HEK293 (cell line): Measurements from ENCODE around the gene JPH3.

Experiments used
- CTCF ChIA-PET: fragments of 350-600 bp; formaldehyde crosslinking; extraction: SDS; loops from one replicate; lab custom pipeline; 2021; ENCODE audit warnings: antibody characterized with exemption; lab: Yijun Ruan, JAX
- POLR2A ChIA-PET: fragments of 300-600 bp; formaldehyde crosslinking; extraction: SDS; loops from one replicate; lab custom pipeline; 2020; ENCODE audit warnings: antibody characterized with exemption, inconsistent platforms; lab: Yijun Ruan, JAX
- H3K27ac ChIP-seq: fragments of 200-500 bp; sonication (Bioruptor generic); 2 replicates; pipeline ENCODE4 v1.5.1; 2014; ENCODE audit warnings: low read depth, low read length, control low read depth, inconsistent platforms; ENCODE audit errors: extremely low read depth
- H3K36me3 ChIP-seq, 2 experiments: fragments of 200-500 bp in 1 of 2; sonication (Bioruptor generic) in 1 of 2; 1 replicate in 1 of 2; 2 replicates in 1 of 2; pipeline ENCODE4 v1.5.1; 2014 to 2017; ENCODE audit warnings: inconsistent platforms in 2 of 2, low read length in 2 of 2; ENCODE audit not compliant: control insufficient read depth in 2 of 2, insufficient read depth in 1 of 2
- H3K4me1 ChIP-seq: fragments of 200-500 bp; sonication (Bioruptor generic); 2 replicates; pipeline ENCODE4 v1.5.1; 2014; ENCODE audit warnings: mild to moderate bottlenecking, low read length, inconsistent platforms; ENCODE audit not compliant: control insufficient read depth, insufficient read depth
- H3K4me3 ChIP-seq: 2 replicates; pipeline ENCODE4 v1.5.1; 2011; ENCODE audit warnings: low read depth, mild to moderate bottlenecking, control low read depth, low read length, moderate library complexity
- H3K9me3 ChIP-seq: fragments of 200-500 bp; sonication (Bioruptor generic); 2 replicates; pipeline ENCODE4 v1.5.1; 2014; ENCODE audit warnings: low read depth, low read length, inconsistent platforms; ENCODE audit not compliant: control insufficient read depth, insufficient read depth
- EGR2 ChIP-seq: fragments of 450-650 bp; formaldehyde crosslinking; IDR thresholded peaks from 2 replicates; pipeline ENCODE4 v1.5.1; 2016; ENCODE audit warnings: low read depth, missing biosample characterization, missing genetic modification characterization
- MYNN ChIP-seq: fragments of 450-650 bp; formaldehyde crosslinking; IDR thresholded peaks from 2 replicates; pipeline ENCODE4 v1.5.1; 2016; ENCODE audit warnings: missing biosample characterization, missing genetic modification characterization, borderline replicate concordance
- SCRT1 ChIP-seq: fragments of 450-650 bp; formaldehyde crosslinking; IDR thresholded peaks from 2 replicates; pipeline ENCODE4 v1.5.1; 2016; ENCODE audit warnings: missing biosample characterization, missing genetic modification characterization, borderline replicate concordance
- SETDB1 ChIP-seq: IDR thresholded peaks from one replicate; pipeline ENCODE4 v1.6.1; 2017; ENCODE audit warnings: mild to moderate bottlenecking, low read length, moderate library complexity, mixed read lengths; ENCODE audit not compliant: insufficient read length
- ZBTB8A ChIP-seq: fragments of 450-650 bp; formaldehyde crosslinking; IDR thresholded peaks from 2 replicates; pipeline ENCODE4 v1.5.1; 2016; ENCODE audit warnings: missing biosample characterization, missing genetic modification characterization
- ZFHX2 ChIP-seq: fragments of 450-650 bp; formaldehyde crosslinking; conservative IDR thresholded peaks from 2 replicates; pipeline ENCODE4 v1.5.1; 2016; ENCODE audit warnings: missing biosample characterization, missing genetic modification characterization
- ZNF174 ChIP-seq: fragments of 450-650 bp; formaldehyde crosslinking; IDR thresholded peaks from 2 replicates; pipeline ENCODE4 v1.5.0; 2017; ENCODE audit warnings: missing biosample characterization, mild to moderate bottlenecking, missing genetic modification characterization
- ZNF23 ChIP-seq: fragments of 450-650 bp; formaldehyde crosslinking; IDR thresholded peaks from 2 replicates; pipeline ENCODE4 v1.5.1; 2016; ENCODE audit warnings: missing biosample characterization, missing genetic modification characterization, borderline replicate concordance
- ZNF239 ChIP-seq: fragments of 450-650 bp; formaldehyde crosslinking; IDR thresholded peaks from 2 replicates; pipeline ENCODE4 v1.5.1; 2016; ENCODE audit warnings: missing biosample characterization, missing genetic modification characterization
- ZNF311 ChIP-seq: fragments of 450-650 bp; formaldehyde crosslinking; IDR thresholded peaks from 2 replicates; pipeline ENCODE4 v1.5.1; 2017; ENCODE audit warnings: missing biosample characterization, missing genetic modification characterization, borderline replicate concordance
- ZNF324 ChIP-seq: fragments of 450-650 bp; formaldehyde crosslinking; IDR thresholded peaks from 2 replicates; pipeline ENCODE4 v1.5.1; 2016; ENCODE audit warnings: missing biosample characterization, missing genetic modification characterization
- ZNF335 ChIP-seq: fragments of 450-650 bp; formaldehyde crosslinking; conservative IDR thresholded peaks from 2 replicates; pipeline ENCODE4 v1.5.1; 2016; ENCODE audit warnings: missing biosample characterization, missing genetic modification characterization
- ZNF423 ChIP-seq: fragments of 450-650 bp; formaldehyde crosslinking; IDR thresholded peaks from 2 replicates; pipeline ENCODE4 v1.5.1; 2016; ENCODE audit warnings: missing biosample characterization, missing genetic modification characterization
- ZNF426 ChIP-seq: fragments of 450-650 bp; formaldehyde crosslinking; IDR thresholded peaks from 2 replicates; pipeline ENCODE4 v1.5.1; 2017; ENCODE audit warnings: missing biosample characterization, missing genetic modification characterization, mild to moderate bottlenecking, inconsistent platforms, moderate library complexity
- ZNF510 ChIP-seq: fragments of 450-650 bp; formaldehyde crosslinking; IDR thresholded peaks from 2 replicates; pipeline ENCODE4 v1.5.1; 2018; ENCODE audit warnings: mild to moderate bottlenecking, missing genetic modification characterization, missing biosample characterization; ENCODE audit not compliant: insufficient replicate concordance
- ZNF514 ChIP-seq: fragments of 450-650 bp; formaldehyde crosslinking; IDR thresholded peaks from 2 replicates; pipeline ENCODE4 v1.5.1; 2016; ENCODE audit warnings: missing biosample characterization, missing genetic modification characterization
- TF ChIP-seq, protein P1 (sequence below): fragments of 450-650 bp; formaldehyde crosslinking; optimal IDR thresholded peaks from 2 replicates; pipeline ENCODE3; 2016; ENCODE audit warnings: missing biosample characterization, mild to moderate bottlenecking, missing genetic modification characterization
- TF ChIP-seq, protein P2 (sequence below): fragments of 450-650 bp; formaldehyde crosslinking; IDR thresholded peaks from 2 replicates; pipeline ENCODE4 v1.5.1; 2017; ENCODE audit warnings: missing biosample characterization, missing genetic modification characterization
- TF ChIP-seq, protein P3 (sequence below): fragments of 450-650 bp; formaldehyde crosslinking; IDR thresholded peaks from 2 replicates; pipeline ENCODE4 v1.5.1; 2016; ENCODE audit warnings: missing biosample characterization, missing genetic modification characterization
- TF ChIP-seq, protein P4 (sequence below): fragments of 450-650 bp; formaldehyde crosslinking; IDR thresholded peaks from 2 replicates; pipeline ENCODE4 v1.5.1; 2016; ENCODE audit warnings: missing biosample characterization, missing genetic modification characterization

Gene JPH3

DNA sequence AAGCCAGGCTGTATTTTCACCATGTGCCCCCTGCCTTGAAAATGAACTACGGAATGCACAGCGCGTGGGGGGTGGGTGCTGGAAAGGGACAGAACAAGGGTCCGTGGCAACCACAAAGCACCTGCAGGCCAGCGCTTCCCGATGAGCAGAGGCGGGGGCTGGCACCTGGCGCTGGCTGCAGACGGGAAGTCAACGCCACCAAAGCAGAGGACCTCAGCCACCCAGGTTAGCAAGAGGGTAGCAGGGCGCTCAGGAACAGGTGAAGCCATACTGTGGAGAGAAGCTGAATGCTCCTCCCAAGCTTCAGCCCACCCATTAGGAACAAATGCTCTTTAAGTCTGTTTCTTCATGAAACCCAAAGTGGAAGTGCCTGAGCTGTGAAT lies 98.8 kb downstream of the JPH3 start:
- Histone ChIP-seq H3K27ac (no peak overlapping the region), H3K4me3 (no peak overlapping the region), H3K36me3 (peaks cover 0 to 73% of the 10 kb centered on the region in 2 experiments; a peak in 1 of 3 replicates), H3K9me3 (no peaks in the 10 kb centered on the region), H3K4me1 (no peaks in the 10 kb centered on the region)
- no peak for TF ChIP-seq ZNF514
- TF ChIP-seq, protein P1, sequence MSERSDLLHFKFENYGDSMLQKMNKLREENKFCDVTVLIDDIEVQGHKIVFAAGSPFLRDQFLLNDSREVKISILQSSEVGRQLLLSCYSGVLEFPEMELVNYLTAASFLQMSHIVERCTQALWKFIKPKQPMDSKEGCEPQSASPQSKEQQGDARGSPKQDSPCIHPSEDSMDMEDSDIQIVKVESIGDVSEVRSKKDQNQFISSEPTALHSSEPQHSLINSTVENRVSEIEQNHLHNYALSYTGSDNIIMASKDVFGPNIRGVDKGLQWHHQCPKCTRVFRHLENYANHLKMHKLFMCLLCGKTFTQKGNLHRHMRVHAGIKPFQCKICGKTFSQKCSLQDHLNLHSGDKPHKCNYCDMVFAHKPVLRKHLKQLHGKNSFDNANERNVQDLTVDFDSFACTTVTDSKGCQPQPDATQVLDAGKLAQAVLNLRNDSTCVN (tag by site-specific recombination), result no peak
- TF ChIP-seq ZBTB8A (tag by site-specific recombination), result no peak
- no peak for TF ChIP-seq MYNN (tag by site-specific recombination)
- TF ChIP-seq ZNF311, result no peak
- no peak for TF ChIP-seq ZNF510 (tag by site-specific recombination)
- TF ChIP-seq SETDB1, result no peak
- TF ChIP-seq ZNF335 (tag by site-specific recombination), result no peak
- TF ChIP-seq, protein P2, sequence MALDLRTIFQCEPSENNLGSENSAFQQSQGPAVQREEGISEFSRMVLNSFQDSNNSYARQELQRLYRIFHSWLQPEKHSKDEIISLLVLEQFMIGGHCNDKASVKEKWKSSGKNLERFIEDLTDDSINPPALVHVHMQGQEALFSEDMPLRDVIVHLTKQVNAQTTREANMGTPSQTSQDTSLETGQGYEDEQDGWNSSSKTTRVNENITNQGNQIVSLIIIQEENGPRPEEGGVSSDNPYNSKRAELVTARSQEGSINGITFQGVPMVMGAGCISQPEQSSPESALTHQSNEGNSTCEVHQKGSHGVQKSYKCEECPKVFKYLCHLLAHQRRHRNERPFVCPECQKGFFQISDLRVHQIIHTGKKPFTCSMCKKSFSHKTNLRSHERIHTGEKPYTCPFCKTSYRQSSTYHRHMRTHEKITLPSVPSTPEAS (tag by site-specific recombination), result no peak
- CTCF ChIA-PET, result interaction anchor here (0.5 to 0.9 kb wide), 3 partner anchors 33 to 126 kb away, joined by 3 to 4 read pairs (median 3); no protein-coding TSS in a partner anchor
- POLR2A ChIA-PET, result no interaction called here

DNA sequence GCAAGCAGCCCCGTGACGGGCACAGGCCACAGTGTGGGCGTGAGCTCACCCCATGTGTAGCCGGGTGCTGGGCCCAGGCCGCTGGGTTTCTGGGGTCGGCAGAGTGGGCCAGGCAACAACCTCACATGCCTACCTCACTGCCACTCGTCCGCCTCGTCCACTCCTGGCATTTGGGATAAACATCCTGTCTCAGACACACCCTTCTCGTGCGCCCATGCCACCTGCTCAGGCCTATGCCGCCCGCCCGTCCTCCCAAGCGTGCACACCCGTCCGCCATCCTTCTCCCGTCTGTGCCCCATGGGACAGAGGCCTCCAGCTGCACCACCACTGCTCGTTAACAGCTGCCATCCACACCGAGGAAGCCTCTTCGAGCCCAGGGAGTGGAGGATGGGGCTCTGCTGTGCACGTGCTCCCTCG lies 99.2 kb downstream of the JPH3 start:
- no peak overlapping the region for H3K4me3 ChIP-seq
- CTCF ChIA-PET, result interaction anchor here (0.6 to 1.5 kb wide), 6 partner anchors 9 to 361 kb away, joined by 3 to 7 read pairs (median 3); no protein-coding TSS in a partner anchor
- TF ChIP-seq ZFHX2 (no peak), ZNF23 (no peak), ZNF174 (no peak), ZNF423 (tag by site-specific recombination) (no peak), EGR2 (tag by site-specific recombination) (no peak), ZNF426 (tag by site-specific recombination) (no peak), ZNF239 (tag by site-specific recombination) (no peak), SCRT1 (tag by site-specific recombination) (no peak)
- TF ChIP-seq, protein P3, sequence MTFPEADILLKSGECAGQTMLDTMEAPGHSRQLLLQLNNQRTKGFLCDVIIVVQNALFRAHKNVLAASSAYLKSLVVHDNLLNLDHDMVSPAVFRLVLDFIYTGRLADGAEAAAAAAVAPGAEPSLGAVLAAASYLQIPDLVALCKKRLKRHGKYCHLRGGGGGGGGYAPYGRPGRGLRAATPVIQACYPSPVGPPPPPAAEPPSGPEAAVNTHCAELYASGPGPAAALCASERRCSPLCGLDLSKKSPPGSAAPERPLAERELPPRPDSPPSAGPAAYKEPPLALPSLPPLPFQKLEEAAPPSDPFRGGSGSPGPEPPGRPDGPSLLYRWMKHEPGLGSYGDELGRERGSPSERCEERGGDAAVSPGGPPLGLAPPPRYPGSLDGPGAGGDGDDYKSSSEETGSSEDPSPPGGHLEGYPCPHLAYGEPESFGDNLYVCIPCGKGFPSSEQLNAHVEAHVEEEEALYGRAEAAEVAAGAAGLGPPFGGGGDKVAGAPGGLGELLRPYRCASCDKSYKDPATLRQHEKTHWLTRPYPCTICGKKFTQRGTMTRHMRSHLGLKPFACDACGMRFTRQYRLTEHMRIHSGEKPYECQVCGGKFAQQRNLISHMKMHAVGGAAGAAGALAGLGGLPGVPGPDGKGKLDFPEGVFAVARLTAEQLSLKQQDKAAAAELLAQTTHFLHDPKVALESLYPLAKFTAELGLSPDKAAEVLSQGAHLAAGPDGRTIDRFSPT, result no peak

DNA sequence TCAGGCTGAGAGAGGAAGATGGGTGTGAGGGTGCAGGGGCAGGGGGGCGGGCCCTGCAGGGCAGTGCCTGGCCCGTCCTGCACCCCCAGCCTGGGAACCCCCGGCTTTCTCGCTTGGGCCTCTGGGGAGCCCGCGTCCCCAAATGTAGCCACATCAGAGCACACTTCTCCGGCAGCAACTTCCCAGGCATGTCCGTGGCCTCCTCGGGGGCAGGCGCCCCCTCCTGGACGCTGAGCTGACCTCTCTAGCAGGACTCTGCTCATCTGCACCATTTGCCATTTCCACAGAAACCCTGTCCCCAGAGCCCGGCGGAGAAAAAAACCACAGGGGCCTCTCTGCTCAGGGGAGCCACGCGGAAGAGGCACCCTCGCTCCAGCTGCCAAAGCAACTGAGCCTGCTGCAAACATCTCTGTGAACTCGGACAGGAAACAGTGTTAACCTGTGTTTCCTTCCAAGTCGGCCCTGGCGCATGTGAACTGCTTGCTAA lies 100.1 kb downstream of the JPH3 start:
- Histone ChIP-seq H3K4me3 (no peak overlapping the region), H3K36me3 (peaks cover 0 to 69% of the 10 kb centered on the region in 2 experiments; a peak in 1 of 3 replicates), H3K27ac (no peak overlapping the region), H3K9me3 (no peaks in the 10 kb centered on the region), H3K4me1 (no peaks in the 10 kb centered on the region)
- POLR2A ChIA-PET, result no interaction called here
- CTCF ChIA-PET, result interaction anchor here (0.6 to 1.7 kb wide), 12 partner anchors 8 to 242 kb away, joined by 3 to 8 read pairs (median 4); partner anchors contain the start of gene KLHDC4
- TF ChIP-seq, protein P4, sequence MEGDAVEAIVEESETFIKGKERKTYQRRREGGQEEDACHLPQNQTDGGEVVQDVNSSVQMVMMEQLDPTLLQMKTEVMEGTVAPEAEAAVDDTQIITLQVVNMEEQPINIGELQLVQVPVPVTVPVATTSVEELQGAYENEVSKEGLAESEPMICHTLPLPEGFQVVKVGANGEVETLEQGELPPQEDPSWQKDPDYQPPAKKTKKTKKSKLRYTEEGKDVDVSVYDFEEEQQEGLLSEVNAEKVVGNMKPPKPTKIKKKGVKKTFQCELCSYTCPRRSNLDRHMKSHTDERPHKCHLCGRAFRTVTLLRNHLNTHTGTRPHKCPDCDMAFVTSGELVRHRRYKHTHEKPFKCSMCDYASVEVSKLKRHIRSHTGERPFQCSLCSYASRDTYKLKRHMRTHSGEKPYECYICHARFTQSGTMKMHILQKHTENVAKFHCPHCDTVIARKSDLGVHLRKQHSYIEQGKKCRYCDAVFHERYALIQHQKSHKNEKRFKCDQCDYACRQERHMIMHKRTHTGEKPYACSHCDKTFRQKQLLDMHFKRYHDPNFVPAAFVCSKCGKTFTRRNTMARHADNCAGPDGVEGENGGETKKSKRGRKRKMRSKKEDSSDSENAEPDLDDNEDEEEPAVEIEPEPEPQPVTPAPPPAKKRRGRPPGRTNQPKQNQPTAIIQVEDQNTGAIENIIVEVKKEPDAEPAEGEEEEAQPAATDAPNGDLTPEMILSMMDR (tag by site-specific recombination), result peak; percentile 61
- no peak for TF ChIP-seq ZNF324 (tag by site-specific recombination)

More for the DNA sequence above, 99.2 kb downstream of the JPH3 start:
- Histone ChIP-seq H3K27ac (no peak overlapping the region), H3K9me3 (no peaks in the 10 kb centered on the region), H3K36me3 (peaks cover 0 to 69% of the 10 kb centered on the region in 2 experiments; a peak in 1 of 3 replicates), H3K4me1 (no peaks in the 10 kb centered on the region)
- POLR2A ChIA-PET, result no interaction called here
